NCI-H2196 (cell line): ENCODE measurements around the gene ARHGEF1.
"Not testable (repeated sequence)": the region's sequence is repeated elsewhere in the genome, so short reads cannot be mapped to it uniquely, and the experiment has no call there.

Experiments used
- DNase-seq: peaks from one replicate; lab custom pipeline; 2025; ENCODE audit not compliant: unreplicated experiment; lab: John Stamatoyannopoulos, UW

ARHGEF1 gene

GRCh38 chr19:41904118-41904870 lies 21.3 kb downstream of the ARHGEF1 start:
- DNase-seq, result peak; percentile 85

GRCh38 chr19:41905273-41906002 lies 22.5 kb downstream of the ARHGEF1 start:
- DNase-seq, result no peak

GRCh38 chr19:41906271-41906670 lies 23.3 kb downstream of the ARHGEF1 start:
- no peak for DNase-seq

GRCh38 chr19:41906916-41907680 lies 24.1 kb downstream of the ARHGEF1 start:
- no peak for DNase-seq

- no peak for DNase-seq
These were observed 25.1 kb downstream of the ARHGEF1 start for GRCh38 chr19:41907994-41908615.

- no peak for DNase-seq
These were observed 25.9 kb downstream of the ARHGEF1 start for GRCh38 chr19:41908724-41909464.

- DNase-seq, result no peak
These were observed 26.7 kb downstream of the ARHGEF1 start for GRCh38 chr19:41909706-41910105.

GRCh38 chr19:41910240-41910991 lies 27.4 kb downstream of the ARHGEF1 start:
- DNase-seq, result no peak

GRCh38 chr19:41910992-41911888 lies 28.3 kb downstream of the ARHGEF1 start:
- DNase-seq, result no peak

- DNase-seq, result no peak
These were observed 29.1 kb downstream of the ARHGEF1 start for GRCh38 chr19:41911889-41912731.

GRCh38 chr19:41912899-41913537 lies 30.0 kb downstream of the ARHGEF1 start:
- DNase-seq, result no peak

GRCh38 chr19:41913538-41914423 lies 30.8 kb downstream of the ARHGEF1 start:
- no peak for DNase-seq

GRCh38 chr19:41914424-41914834 lies 31.4 kb downstream of the ARHGEF1 start:
- DNase-seq, result not testable (repeated sequence)

- DNase-seq, result no peak
These were observed 32.2 kb downstream of the ARHGEF1 start for GRCh38 chr19:41915021-41915775.

GRCh38 chr19:41915776-41916414 lies 32.9 kb downstream of the ARHGEF1 start:
- no peak for DNase-seq
